HG03575 (cell line): ENCODE data around the gene ST3GAL2.
"Not testable (repeated sequence)": the region's sequence is repeated elsewhere in the genome, so short reads cannot be mapped to it uniquely, and the experiment has no call there.

Experiments
- ATAC-seq: cut with Tn5 transposase; IDR thresholded peaks from one replicate; pipeline ENCODE4 v1.9.1; 2021; ENCODE audit not compliant: unreplicated experiment, insufficient number of reproducible peaks, low FRiP score; ENCODE audit errors: extremely low read depth

The ST3GAL2 gene

DNA sequence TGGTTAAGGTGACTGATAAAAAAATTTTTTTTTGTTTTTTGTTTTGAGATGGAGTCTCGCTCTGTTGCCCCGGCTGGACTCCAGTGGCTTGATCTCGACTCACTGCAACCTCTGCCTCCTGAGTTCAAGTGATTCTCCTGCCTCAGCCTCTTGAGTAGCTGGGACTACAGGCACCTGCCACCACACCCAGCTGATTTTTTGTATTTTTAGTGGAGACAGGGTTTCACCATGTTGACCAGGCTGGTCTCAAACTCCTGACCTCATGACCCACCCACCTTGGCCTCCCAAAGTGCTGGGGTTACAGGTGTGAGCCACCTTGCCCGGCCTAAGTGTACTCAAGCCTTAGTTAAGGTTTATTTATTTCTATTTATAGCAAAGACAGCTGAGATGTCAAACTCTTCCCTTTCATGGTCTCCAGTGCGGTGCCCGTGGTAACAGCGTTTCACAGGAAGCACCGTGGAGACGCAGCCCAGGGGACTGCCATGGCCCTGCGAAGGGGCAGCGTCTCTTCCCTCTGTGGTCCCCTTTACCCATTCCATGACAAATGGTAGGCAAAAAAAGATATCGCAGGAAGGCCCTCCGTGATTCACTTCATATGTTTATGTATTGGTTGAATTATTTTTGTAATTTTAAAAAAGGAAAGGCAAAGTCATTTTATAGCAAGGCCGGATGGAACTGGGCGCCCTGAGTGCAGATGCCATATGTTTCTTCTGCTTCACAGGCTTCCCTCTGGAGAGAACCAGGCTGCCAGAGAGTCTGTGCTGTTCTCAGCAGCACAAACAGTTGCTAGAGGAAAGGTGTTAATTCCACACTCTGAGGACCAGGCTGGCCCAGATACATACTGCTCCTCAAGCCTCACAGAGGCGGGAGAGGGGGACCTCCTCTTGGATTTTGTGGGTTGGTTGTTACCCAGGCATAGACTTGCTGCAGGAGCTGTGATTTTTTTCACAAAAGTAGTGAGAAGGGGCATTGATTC, 63.0 kb downstream of the ST3GAL2 start:
- no peak for ATAC-seq

DNA sequence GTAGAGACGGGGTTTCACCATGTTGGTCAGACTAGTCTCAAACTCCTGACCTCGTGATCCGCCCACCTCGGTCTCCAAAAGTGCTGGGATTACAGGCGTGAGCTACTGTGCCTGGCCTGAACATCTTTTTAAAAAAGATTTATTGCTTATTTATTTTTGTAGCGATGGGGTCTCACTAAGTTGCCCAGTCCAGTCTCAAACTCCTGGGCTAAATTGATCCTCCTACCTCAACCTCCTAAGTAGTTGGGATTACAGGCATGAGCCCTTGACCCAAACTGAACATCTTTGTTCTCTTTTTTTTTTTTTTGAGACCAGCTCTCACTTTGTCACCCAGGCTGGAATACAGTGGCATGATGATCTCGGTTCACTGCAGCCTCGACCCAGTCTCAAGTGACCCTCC, 64.7 kb downstream of the ST3GAL2 start:
- ATAC-seq = no peak

DNA sequence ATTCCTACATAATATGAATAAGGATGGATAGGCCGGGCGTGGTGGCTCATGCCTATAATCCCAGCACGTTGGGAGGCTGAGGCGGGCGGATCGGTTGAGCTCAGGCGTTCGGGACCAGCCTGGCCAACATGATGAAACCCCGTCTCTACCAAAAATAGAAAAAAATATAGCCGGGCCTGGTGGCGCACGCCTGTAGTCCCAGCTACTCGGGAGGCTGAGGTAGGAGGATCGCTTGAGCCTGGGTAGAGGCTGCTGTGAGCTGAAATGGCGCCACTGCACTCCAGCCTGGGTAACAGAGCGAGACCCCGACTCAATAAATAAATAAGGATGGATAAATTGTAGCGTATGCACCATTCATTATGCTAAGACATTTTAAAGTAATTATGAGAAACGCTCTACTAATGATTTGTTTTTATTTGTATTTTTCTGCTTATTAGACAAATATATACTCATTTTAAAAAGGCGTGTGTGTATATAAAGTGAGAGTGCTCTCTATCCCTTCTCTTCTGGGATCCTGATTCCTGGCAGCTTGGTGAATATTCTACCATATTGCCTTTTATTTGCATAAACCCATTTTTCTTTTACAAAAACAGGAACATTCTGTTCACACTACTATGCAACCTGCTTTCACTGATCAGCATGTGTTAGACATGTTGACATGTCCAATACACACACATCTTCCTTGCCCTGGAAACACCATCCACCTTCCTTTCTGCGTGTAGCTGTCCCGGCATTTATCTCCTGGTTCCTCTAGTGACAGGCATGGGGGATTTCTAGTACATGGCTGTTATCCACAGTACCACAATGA, 65.8 kb downstream of the ST3GAL2 start:
- ATAC-seq = no peak

DNA sequence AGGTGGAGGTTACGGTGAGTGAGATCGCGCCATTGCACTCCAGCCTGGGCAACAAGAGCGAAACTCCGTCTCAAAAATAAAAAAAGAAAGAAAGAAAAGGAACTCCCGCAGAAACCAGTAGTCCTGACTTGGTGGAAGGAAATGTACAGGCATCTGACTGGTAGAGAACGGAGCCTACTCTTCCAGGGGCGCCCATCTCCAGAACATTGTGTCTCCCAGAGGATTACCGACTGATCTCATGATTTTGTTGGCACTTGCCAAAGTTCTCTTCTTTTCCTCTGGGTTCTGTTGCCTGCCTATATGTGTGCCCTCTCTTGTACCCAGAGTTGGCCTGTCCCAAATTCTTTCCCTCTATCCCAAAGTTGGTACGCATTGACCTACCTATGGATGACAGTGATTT, 68.0 kb downstream of the ST3GAL2 start:
- no peak for ATAC-seq

DNA sequence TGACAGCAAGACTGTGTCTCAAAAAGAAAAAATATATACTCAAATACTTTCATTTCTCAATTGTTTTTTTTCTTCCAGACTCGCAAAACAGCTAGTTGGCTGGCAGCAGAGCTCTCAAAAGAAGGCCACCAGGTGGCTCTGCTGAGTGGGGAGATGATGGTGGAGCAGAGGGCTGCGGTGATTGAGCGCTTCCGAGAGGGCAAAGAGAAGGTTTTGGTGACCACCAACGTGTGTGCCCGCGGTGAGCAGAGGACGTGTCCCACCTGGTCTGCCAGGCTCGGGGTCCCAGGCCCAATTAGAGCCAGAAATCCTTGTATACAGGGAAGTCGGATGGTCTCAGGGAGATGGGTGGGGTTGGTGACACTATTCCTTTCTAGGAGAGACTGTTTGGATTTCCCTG, 68.8 kb downstream of the ST3GAL2 start:
- not testable (repeated sequence) for ATAC-seq

DNA sequence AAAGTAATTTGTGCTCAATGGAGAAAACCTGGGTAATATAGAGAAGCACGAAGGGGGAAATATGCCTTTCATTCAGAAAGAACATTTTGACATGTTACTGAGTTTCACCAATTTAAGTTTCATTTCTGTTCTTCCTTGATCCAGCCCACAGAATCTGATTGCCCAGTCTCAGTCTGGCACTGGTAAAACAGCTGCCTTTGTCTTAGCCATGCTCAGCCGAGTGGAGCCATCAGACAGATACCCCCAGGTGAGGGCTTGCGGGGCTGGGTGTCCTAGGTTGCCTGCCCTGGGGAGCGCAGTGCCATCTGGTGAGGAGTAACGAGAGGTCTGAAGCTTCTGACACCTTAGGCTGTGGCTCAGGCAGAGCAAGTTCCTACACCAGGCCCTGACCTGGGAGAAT, 74.5 kb downstream of the ST3GAL2 start:
- ATAC-seq = no peak

DNA sequence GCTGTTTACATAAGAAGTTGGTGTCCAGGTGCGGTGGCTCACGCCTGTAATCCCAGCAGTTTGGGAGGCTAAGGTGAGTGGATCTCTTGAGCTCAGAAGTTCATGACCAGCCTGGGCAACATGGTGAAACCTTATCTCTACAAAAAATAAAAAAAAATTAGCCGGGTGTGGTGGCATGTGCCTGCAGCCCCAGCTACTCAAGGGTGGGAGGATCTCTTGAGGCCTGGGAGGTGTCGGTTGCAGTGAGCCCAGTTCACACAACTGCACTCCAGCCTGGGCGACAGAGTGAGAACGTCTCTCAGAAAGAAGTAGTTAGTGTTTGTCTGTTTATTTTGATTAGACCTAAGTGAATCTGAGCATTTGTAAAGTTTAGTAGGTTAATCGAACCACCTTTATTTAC, 79.3 kb downstream of the ST3GAL2 start:
- ATAC-seq = no peak

DNA sequence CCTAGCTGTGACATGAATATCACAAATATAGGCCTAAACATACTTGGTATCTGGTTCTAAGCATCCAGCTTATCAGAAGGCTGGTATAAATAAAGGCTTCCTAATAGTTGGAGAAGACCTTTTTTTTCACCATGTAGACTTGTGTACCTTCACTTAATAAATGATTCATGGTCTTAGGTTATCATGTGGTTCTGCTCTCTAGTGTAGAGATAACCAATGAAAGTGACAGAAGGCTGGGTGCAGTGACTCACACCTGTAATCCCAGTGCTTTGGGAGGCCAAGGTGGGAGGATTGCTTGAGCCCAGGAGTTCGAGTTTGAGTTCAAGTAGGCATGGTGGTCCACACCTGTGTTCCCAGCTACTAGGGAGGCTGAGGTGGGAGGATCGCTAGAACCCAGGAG, 89.1 kb downstream of the ST3GAL2 start:
- no peak for ATAC-seq

DNA sequence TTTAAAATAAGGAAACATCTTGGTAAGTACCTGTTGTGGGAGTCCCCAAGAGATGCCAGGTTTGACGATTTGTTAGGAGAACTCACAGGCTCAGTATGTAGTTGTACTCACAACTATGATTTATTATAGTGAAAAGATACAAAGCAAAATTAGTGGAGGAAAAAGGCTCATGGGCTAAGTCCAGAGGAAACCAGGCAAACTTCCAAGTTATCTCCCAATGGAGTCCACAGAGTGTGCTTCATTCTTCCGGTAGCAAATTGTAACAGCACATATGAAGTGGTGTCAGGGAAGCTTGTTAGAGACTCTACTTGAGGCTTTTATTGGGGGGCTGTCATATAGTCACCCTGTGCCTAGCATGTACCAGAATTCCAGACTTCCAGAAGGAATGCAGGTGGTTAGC, 89.9 kb downstream of the ST3GAL2 start:
- ATAC-seq = no peak

DNA sequence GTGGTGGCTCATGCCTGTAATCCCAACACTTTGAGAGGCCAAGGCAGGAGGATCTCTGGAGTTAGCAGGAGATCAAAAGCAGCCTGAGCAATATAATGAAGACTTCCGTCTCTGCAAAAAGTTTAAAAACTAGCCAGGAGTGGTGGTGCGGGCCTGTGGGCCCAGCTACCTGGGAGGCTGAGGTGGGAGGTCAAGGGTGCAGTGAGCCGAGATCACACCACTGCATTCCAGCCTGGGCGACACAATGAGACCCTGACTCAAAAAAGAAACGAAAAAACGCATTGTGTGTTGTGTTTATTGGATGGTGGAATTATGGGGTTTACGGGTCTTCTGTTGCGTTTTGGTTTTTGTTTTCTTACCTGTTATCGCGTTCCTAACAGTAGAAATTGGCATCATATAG, 93.1 kb downstream of the ST3GAL2 start:
- no peak for ATAC-seq

DNA sequence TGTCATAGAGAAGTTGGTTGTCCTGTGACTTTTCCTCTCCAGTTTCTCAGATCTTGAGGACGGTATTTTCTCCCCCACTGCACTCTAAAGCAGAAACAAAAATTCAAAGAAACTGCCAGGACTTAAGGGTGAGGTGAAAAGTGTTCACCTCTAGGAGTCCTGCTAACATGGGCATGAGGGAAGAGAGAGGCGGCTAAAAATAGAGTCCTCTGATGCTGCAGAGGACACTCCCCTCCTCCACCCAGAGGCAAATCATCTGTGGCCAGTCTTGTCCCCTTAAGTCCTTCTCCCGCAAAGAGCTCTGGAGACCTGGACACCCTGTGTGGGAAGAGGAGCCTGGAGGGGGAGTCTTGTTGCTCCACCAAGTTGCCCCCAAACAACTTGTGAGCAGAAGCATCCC, 96.9 kb downstream of the ST3GAL2 start:
- no peak for ATAC-seq

DNA sequence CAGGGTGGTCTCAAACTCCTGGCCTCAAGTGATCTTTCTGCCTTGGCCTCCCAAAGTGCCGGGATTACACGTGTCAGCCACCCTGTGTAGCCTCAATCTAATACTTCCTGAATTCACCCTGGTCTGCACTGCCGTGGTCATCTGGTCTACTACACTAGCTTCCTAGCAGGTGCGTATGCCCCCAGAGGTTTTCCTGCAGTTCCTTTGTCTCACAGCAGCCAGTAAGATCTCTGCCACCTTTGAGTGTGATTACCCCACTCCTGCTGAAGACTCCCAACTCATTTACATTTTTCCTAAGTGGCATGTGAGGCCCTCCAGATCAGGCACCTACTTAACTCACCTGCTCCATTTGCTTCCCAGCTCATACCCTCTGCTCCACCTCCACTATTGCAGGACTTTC, 97.3 kb downstream of the ST3GAL2 start:
- ATAC-seq = no peak

DNA sequence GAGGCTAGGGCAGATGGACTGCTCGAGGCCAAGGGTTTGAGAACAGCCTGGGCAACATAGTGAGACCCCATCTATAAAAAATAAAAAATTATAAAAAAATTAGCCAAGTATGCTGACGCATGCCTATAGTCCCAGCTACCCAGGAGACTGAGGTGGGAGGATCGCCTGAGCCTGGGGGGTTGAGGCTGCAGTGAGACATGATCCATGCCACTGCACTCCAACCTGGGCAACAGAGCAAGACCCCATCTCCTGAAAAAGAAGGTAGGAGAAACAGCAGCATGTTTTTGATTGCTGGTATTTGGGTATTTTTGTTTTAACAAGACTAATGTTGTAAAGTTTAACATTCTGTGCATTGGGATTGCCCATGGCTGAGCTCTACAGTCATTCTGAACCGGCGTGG, 101.1 kb downstream of the ST3GAL2 start:
- ATAC-seq = no peak

DNA sequence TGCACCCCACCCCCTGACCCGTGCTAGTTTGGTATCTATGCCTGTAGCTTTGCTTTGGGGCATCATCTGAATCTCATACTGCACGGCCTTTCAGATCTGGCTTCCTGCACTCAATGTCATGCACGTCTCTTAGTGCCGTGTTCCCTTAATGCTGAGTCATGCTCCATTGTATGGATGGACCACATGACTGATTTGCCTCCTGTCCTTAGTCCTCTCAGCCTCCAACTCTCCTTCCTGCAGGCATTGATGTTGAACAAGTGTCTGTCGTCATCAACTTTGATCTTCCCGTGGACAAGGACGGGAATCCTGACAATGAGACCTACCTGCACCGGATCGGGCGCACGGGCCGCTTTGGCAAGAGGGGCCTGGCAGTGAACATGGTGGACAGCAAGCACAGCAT, 106.2 kb downstream of the ST3GAL2 start:
- not testable (repeated sequence) for ATAC-seq

DNA sequence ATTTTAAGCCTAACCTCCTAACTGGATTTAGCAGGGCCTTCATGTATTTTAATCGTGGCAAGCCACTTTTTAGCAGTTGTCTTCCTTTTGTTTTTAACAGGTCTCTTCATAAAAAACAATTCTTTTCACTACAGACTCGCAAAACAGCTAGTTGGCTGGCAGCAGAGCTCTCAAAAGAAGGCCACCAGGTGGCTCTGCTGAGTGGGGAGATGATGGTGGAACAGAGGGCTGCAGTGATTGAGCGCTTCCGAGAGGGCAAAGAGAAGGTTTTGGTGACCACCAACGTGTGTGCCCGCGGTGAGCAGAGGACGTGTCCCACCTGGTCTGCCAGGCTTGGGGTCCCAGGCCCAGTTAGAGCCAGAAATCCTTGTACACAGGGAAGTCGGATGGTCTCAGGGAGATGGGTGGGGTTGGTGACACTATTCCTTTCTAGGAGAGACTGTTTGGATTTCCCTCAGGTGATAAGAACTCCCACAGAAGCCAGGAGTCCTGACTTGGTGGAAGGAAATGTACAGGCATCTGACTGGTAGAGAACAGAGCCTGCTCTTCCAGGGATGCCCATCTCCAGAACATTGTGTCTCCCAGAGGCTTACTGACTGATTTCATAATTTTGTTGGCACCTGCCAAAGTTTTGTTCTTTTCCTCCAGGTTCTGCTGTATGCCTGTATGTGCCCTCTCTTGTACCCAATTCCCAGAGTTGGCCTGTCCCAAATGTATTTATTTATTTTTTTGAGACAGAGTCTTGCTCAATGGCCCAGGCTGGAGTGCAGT, 107.1 kb downstream of the ST3GAL2 start:
- no peak for ATAC-seq

DNA sequence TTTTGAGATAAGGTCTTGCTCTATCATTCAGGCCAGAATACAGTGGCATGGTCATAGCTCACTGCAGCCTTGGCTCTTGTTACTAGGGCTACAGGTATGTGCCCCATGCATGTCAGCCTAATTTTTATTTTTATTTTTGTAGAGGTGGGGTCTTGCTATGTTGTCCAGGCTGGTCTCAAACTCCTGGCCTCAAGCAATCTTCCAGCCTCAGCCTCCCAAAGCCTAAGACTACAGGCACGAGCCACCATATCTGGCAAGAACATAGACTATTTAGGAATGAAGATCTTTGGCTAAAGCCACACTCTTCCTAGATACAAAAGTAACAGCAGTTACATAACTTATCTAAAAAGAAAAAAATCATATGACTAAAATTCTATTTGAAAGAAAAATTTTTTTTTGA, 107.8 kb downstream of the ST3GAL2 start:
- no peak for ATAC-seq
